HFF-Myc (cell line): Measurements from ENCODE around the gene EPHA6.

Experiments used
- DNase-seq: peaks from one replicate; pipeline ENCODE4 v3.0.0-alpha.2; 2011; ENCODE audit warnings: low read depth; ENCODE audit errors: extremely low read depth
- H3K4me3 ChIP-seq: replicated peaks from 2 replicates; pipeline ENCODE4 v1.5.1; 2011; ENCODE audit warnings: low read depth, mild to moderate bottlenecking, control low read depth, low read length
- CTCF ChIP-seq: IDR thresholded peaks from 2 replicates; pipeline ENCODE4 v1.5.1; 2012; ENCODE audit warnings: mild to moderate bottlenecking, low read depth, low read length, control low read depth; ENCODE audit errors: missing control alignments

The EPHA6 gene

GRCh38 chr3:97647441-97647982 lies 833.1 kb downstream of the EPHA6 start:
- no peak overlapping the region for H3K4me3 ChIP-seq
- TF ChIP-seq CTCF: no peak
- no peak for DNase-seq

- H3K4me3 ChIP-seq: no peak overlapping the region
- no peak for DNase-seq
- no peak for TF ChIP-seq CTCF
Measured at GRCh38 chr3:97655971-97656370, 841.6 kb downstream of the EPHA6 start.

- no peak for TF ChIP-seq CTCF
- DNase-seq: no peak
- H3K4me3 ChIP-seq: no peak overlapping the region
Measured at GRCh38 chr3:97656638-97657037, 842.2 kb downstream of the EPHA6 start.

- TF ChIP-seq CTCF: peak; percentile 44
- no peak overlapping the region for H3K4me3 ChIP-seq
- peak; percentile 0 for DNase-seq
Measured at GRCh38 chr3:97658668-97659285, 844.4 kb downstream of the EPHA6 start.

- no peak for TF ChIP-seq CTCF
- DNase-seq: no peak
Measured at GRCh38 chr3:97662264-97662663, 847.9 kb downstream of the EPHA6 start.

GRCh38 chr3:97662762-97663161 lies 848.4 kb downstream of the EPHA6 start:
- DNase-seq: no peak
- TF ChIP-seq CTCF: no peak
- H3K4me3 ChIP-seq: no peak overlapping the region

More at GRCh38 chr3:97662264-97662663, 847.9 kb downstream of the EPHA6 start:
- H3K4me3 ChIP-seq: no peak overlapping the region

- no peak for DNase-seq
- TF ChIP-seq CTCF: no peak
- no peak overlapping the region for H3K4me3 ChIP-seq
Measured at GRCh38 chr3:97665896-97666295, 851.5 kb downstream of the EPHA6 start.
